Measurements from ENCODE around the gene SMOC1.

Gene SMOC1

DNA sequence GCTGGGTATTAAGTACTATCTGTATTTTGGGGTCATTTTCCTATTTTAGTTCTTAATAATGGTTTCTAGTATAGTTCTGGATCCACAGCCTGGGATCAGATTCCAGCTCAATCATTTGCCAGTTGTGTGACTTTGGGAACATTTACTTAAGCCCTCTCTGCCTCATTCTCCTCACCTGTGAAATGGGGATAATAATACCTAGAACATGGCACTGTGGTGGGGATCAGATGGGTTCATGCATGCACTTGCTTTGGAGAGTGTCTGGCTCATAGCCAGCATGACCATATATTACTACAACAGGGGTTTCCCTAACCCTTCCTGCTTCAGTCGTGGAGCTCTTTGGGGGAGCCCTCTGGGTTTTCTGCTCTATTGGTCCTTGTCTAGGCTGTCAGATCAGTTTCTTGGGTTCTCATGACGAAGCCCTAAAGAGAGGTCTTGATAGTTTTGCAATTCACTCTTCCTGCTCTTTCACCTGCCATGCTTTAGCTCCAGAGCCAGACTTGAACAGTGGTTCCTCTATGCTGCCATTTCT, 34.1 kb upstream of the SMOC1 start:
- no peak overlapping the region for H3K4me3 ChIP-seq (ENCODE audit: low read depth, low read length)
- peak; percentile 12 for DNase-seq (ENCODE audit: low read depth)
- TF ChIP-seq CTCF (IDR thresholded peaks at IDR 0.05; ENCODE audit: insufficient read depth, low read depth, low read length, missing control alignments) = no peak

DNA sequence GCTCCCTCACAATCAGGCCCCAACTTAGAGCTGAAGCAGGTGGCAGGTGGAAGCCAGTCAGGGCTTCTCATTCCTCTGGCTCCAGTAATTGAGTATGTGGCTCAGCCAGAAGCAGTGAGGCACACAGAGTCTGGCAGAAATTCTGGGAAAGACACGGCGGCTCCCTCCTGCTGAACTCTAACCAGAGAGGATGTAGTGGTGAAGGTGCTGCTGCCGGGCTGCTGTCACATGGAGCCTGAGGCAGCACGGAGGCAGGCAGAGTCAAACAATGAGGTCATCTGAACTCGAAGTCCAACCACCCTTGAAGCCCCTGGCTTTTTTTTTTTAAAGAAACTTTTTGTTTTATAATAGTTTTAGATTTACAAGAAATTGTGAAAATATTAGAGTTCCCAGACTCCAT, 33.4 kb upstream of the SMOC1 start:
- no peak for DNase-seq (ENCODE audit: low read depth)
- no peak for TF ChIP-seq CTCF (IDR thresholded peaks at IDR 0.05; ENCODE audit: insufficient read depth, low read depth, low read length, missing control alignments)
- no peak overlapping the region for H3K4me3 ChIP-seq (ENCODE audit: low read depth, low read length)

DNA sequence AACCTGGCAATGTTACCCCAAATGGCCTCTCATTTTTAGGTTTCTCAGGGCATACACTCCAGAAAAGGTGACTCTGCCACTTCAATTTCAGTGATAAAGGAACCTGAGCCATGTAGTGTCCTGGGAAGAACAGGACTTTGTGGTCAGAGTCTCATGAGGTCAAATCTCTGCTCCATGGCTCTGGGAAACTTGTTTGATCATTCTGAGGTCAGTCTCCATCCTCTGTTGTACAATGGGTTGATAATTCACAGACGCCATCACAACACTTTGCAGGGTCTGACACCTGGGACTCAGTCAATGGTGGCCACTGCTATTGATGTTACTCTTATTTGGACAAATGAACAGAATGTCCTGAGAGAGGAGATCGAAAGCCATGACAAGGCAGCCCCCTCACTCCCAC, 31.1 kb upstream of the SMOC1 start:
- TF ChIP-seq CTCF (IDR thresholded peaks at IDR 0.05; ENCODE audit: insufficient read depth, low read depth, low read length, missing control alignments) = no peak
- no peak for DNase-seq (ENCODE audit: low read depth)
- H3K4me3 ChIP-seq (ENCODE audit: low read depth, low read length) = no peak overlapping the region

DNA sequence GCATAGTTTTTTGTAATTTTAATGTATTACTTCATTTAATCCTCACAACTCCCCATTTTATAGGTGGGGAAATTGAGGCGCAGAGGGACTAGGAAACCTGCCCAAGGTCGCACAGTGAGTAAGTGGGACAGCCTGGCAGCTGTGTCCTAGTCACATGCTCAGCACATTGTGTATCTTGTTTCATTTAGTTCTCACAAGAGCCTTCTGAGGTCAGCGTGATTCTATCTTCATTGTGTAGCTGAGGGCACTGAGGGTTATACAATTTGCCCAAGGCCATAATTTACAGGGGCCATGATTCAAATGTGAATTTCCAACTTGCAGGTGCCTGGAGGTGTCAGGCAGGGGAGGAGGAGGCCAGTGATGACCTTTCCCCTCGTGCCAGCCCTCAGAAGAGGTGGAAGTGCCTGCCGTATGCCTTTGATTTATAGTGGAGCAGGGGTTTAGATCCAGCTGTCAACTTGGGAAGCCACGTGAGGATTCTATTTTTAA, 30.3 kb upstream of the SMOC1 start:
- no peak overlapping the region for H3K4me3 ChIP-seq (ENCODE audit: low read depth, low read length)
- no peak for TF ChIP-seq CTCF (IDR thresholded peaks at IDR 0.05; ENCODE audit: insufficient read depth, low read depth, low read length, missing control alignments)
- DNase-seq (ENCODE audit: low read depth) = no peak

DNA sequence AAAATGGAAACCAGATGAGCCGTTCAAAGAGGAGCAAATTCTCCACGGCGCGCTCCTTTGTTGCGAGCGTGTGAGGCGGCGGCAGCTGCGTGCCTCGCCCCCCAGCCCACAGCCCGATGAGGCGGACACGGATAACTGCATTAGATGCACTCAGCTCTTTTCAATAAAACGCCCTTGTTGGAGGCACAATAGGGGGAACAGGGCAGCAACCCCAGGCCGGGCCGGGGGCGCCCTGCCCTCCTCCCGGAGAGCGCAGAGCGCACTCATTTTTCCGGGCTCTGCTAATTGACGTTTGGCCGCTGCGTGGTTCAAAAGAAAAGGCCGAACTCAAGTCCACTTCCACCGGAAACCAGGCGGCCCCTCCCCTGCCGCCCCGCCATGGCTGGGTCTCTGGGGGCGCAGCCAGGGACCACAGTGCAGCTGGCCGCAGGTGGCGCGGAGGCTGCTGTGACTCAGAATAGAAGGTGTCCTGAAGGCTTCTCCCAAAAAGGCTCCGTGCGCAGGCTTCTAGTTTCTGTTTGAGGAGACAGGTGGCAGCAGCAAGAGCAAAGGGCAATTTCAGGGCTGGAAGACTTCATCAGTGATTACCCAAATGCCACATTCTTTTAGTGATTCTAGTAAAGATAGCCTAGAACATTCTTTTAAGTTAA, 29.0 kb upstream of the SMOC1 start:
- H3K4me3 ChIP-seq (ENCODE audit: low read depth, low read length) = no peak overlapping the region
- no peak for DNase-seq (ENCODE audit: low read depth)
- TF ChIP-seq CTCF (IDR thresholded peaks at IDR 0.05; ENCODE audit: insufficient read depth, low read depth, low read length, missing control alignments) = no peak

GRCh38 chr14:69850736-69851112, 28.5 kb upstream of the SMOC1 start:
- H3K4me3 ChIP-seq (ENCODE audit: low read depth, low read length) = no peak overlapping the region
- TF ChIP-seq CTCF (IDR thresholded peaks at IDR 0.05; ENCODE audit: insufficient read depth, low read depth, low read length, missing control alignments) = no peak
- no peak for DNase-seq (ENCODE audit: low read depth)

Measured in GM12865 (cell line).